AML-193 (cell line): Measurements from ENCODE around the gene SLC25A17.
"Not testable (repeated sequence)": the region's sequence is repeated elsewhere in the genome, so short reads cannot be mapped to it uniquely, and the experiment has no call there.

ENCODE experiments used
- DNase-seq, 2 experiments: peaks; one replicate each; lab custom pipeline; 2025; lab: John Stamatoyannopoulos, UW

SLC25A17 gene

GRCh38 chr22:40720538-40721256 lies 98.4 kb downstream of the SLC25A17 start:
- no peak for DNase-seq

- not testable (repeated sequence) for DNase-seq
Measured at GRCh38 chr22:40720156-40720537, 99.0 kb downstream of the SLC25A17 start.
